Stomach smooth muscle (tissue), 2 donors: Measurements from ENCODE around the gene PODXL2.
"Not testable (repeated sequence)": the region's sequence is repeated elsewhere in the genome, so short reads cannot be mapped to it uniquely, and the experiment has no call there.

Source experiments
- H3K27ac ChIP-seq: one replicate; pipeline ENCODE4 v1.7.0; 2013; ENCODE audit warnings: mild to moderate bottlenecking, low read length, inconsistent platforms
- H3K27me3 ChIP-seq, 2 donors: one replicate each; pipeline ENCODE4 v1.7.0; 2013; ENCODE audit warnings: low read length in 2 of 2; ENCODE audit not compliant: insufficient read depth in 2 of 2, control insufficient read depth in 1 of 2
- H3K36me3 ChIP-seq, 2 donors: one replicate each; pipeline ENCODE4 v1.7.0; 2013; ENCODE audit warnings: low read length in 2 of 2; ENCODE audit not compliant: control insufficient read depth in 2 of 2, insufficient read depth in 2 of 2
- H3K4me1 ChIP-seq: one replicate; pipeline ENCODE4 v1.7.0; 2013; ENCODE audit warnings: low read length; ENCODE audit not compliant: control insufficient read depth, insufficient read depth
- H3K4me3 ChIP-seq, 2 donors: one replicate each; pipeline ENCODE4 v1.7.0; 2013; ENCODE audit warnings: low read length in 2 of 2
- H3K9ac ChIP-seq, 2 donors: one replicate each; pipeline ENCODE4 v1.7.0; 2013; ENCODE audit warnings: low read length in 2 of 2, mild to moderate bottlenecking in 1 of 2
- H3K9me3 ChIP-seq, 2 donors: one replicate each; pipeline ENCODE4 v1.7.0; 2013; ENCODE audit warnings: low read length in 2 of 2; ENCODE audit not compliant: control insufficient read depth in 2 of 2
- donor health status: healthy.
- donor health status: Pancreatic carcinoma.

PODXL2 gene

GRCh38 chr3:127676921-127677351 lies 48.0 kb downstream of the PODXL2 start:
- Histone ChIP-seq H3K27ac (no peak overlapping the region), H3K36me3 (peaks cover 17 to 19% of the 10 kb centered on the region in 2 donors), H3K4me1 (peaks cover 25% of the 10 kb centered on the region), H3K9ac (no peak overlapping the region), H3K27me3 (no peaks in the 10 kb centered on the region), H3K9me3 (no peaks in the 10 kb centered on the region), H3K4me3 (no peak overlapping the region)

- no peak overlapping the region for H3K4me3 ChIP-seq
- H3K9me3 ChIP-seq: no peaks in the 10 kb centered on the region
- H3K4me1 ChIP-seq: peaks cover 20% of the 10 kb centered on the region
- H3K36me3 ChIP-seq: peaks cover 17 to 19% of the 10 kb centered on the region in 2 donors
- H3K9ac ChIP-seq: no peak overlapping the region
- H3K27me3 ChIP-seq: no peaks in the 10 kb centered on the region
- H3K27ac ChIP-seq: no peak overlapping the region
Observed at GRCh38 chr3:127677541-127678314, 48.7 kb downstream of the PODXL2 start.

DNA sequence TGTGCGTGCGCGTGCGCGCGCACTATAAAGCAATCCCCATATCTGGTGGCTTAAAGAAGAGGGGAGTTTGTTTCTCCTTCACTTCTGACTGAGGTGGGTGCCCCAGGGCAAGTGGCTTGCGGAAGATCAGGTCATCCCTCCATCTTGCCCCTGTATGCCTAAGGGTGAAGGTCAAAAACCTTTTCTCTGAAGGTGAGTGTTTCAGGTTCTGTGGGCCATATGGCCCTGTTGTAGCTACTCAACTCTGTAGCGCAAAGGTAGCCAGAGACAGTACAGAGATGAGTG lies 49.3 kb downstream of the PODXL2 start:
- H3K27ac ChIP-seq: no peak overlapping the region
- no peaks in the 10 kb centered on the region for H3K9me3 ChIP-seq
- peaks cover 17 to 19% of the 10 kb centered on the region in 2 donors for H3K36me3 ChIP-seq
- H3K9ac ChIP-seq: no peak overlapping the region
- H3K4me1 ChIP-seq: peaks cover 18% of the 10 kb centered on the region
- H3K27me3 ChIP-seq: no peaks in the 10 kb centered on the region
- no peak overlapping the region for H3K4me3 ChIP-seq

GRCh38 chr3:127678611-127679533 lies 49.9 kb downstream of the PODXL2 start:
- no peaks in the 10 kb centered on the region for H3K27me3 ChIP-seq
- peaks cover 17 to 19% of the 10 kb centered on the region in 2 donors for H3K36me3 ChIP-seq
- H3K27ac ChIP-seq: no peak overlapping the region
- H3K4me3 ChIP-seq: no peak overlapping the region
- no peak overlapping the region for H3K9ac ChIP-seq
- H3K4me1 ChIP-seq: peaks cover 13% of the 10 kb centered on the region
- no peaks in the 10 kb centered on the region for H3K9me3 ChIP-seq

DNA sequence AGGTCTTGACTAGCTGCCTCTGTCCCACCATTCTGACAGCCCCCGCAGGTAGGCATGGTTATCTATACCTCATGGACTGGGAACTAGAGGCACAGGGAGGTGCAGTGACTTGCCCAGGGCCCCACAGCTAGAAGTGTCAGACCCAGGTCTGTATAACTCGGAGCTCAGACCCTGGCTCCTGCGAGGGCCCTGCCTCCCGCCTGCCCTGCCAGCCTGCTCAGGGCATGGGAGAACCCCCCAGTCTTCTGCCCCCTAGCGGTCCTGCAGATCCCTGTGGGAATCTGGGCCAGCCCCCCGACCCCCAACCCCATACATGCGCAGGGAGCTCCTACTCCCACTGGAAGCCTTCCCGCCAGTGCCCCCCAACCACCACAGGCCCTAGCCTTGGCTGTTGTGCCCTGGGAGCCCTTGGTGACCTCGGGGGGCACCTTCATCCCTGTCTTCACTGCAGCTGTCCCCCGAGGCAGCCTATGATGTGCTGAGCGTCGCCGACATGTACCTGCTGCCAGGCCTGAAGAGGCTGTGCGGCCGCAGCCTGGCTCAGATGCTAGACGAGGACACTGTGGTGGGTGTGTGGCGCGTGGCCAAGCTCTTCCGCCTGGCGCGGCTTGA lies 50.7 kb downstream of the PODXL2 start:
- Histone ChIP-seq H3K4me1 (peaks cover 7% of the 10 kb centered on the region), H3K27ac (no peak overlapping the region), H3K36me3 (peaks cover 17 to 19% of the 10 kb centered on the region in 2 donors), H3K4me3 (no peak overlapping the region), H3K9ac (no peak overlapping the region), H3K27me3 (no peaks in the 10 kb centered on the region), H3K9me3 (no peaks in the 10 kb centered on the region)

GRCh38 chr3:127680146-127680661 lies 51.2 kb downstream of the PODXL2 start:
- H3K27me3 ChIP-seq: no peaks in the 10 kb centered on the region
- H3K36me3 ChIP-seq: peaks cover 17% of the 10 kb centered on the region in 2 donors
- no peak overlapping the region for H3K4me3 ChIP-seq
- H3K27ac ChIP-seq: no peak overlapping the region
- no peak overlapping the region for H3K9ac ChIP-seq
- no peaks in the 10 kb centered on the region for H3K9me3 ChIP-seq
- H3K4me1 ChIP-seq: peaks cover 2% of the 10 kb centered on the region

DNA sequence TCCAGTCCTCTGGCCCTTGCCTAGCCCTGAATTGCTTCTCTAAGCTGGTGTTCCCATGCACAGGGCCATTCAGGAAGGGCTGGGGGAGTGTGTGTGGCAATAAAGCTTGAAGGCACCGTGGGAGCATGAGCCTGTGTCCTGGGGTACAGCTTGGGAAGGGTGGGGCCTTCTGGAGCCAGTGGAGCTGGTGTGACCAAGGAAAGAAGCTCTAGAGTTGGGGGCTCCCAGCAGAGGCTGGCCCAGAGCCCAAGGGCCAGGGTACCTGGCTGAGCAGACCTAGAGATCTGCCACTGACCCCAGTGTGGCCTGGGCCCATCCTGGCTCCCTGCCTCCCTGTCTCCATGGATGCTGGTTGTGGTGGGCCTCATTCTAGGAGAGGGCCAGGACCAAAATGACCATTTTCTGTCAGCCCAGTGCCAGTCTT lies 51.8 kb downstream of the PODXL2 start:
- Histone ChIP-seq H3K9me3 (no peaks in the 10 kb centered on the region), H3K4me3 (no peak overlapping the region), H3K27me3 (no peaks in the 10 kb centered on the region), H3K36me3 (peaks cover 17% of the 10 kb centered on the region in 2 donors), H3K27ac (peak overlapping the region; percentile 11), H3K4me1 (peaks cover 2% of the 10 kb centered on the region), H3K9ac (no peak overlapping the region)

DNA sequence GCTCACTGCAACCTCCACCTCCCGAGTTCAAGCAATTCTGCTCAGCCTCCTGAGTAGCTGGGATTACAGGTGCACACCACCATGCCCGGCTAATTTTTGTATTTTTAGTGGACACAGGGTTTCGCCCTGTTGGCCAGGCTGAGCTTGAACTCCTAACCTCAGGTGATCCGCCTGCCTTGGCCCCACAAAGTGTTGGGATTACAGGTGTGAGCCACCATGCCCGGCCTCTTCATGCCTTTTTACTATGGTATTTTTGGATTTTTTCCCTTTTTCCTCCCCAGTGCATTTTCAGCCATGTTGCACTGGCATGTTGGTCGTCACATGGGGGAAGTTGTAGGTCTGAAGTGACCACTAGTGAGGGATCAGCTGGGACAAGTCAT lies 53.2 kb downstream of the PODXL2 start:
- not testable (repeated sequence) for H3K9ac ChIP-seq, H3K9me3 ChIP-seq

DNA sequence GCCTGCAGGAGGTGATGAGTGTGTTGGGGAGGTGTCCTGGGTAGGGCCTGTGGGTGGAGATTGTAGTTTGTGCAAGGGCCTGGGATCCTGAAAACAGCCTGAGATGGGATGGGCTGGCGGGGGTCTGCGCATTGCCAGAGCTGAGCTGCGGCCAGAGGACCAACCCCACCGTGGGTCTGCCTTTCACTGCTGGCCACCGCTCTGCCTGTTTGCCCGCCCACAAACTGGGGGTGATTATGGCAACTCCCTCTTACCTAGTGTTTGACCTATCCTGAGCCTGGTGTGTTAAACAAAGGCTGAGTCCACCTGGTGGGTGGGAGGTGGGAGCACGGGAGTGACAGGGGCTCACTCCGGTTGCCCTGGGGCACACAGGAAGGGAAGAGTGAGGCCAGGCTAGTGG lies 53.6 kb downstream of the PODXL2 start:
- Histone ChIP-seq H3K9ac (no peak overlapping the region), H3K9me3 (no peaks in the 10 kb centered on the region), H3K36me3 (peaks cover 8% of the 10 kb centered on the region in 2 donors), H3K4me1 (peaks cover 2% of the 10 kb centered on the region), H3K27me3 (no peaks in the 10 kb centered on the region), H3K27ac (no peak overlapping the region), H3K4me3 (no peak overlapping the region)

More for the DNA sequence above, 53.2 kb downstream of the PODXL2 start:
- not testable (repeated sequence) for H3K4me1 ChIP-seq, H3K27me3 ChIP-seq, H3K27ac ChIP-seq, H3K4me3 ChIP-seq, H3K36me3 ChIP-seq

DNA sequence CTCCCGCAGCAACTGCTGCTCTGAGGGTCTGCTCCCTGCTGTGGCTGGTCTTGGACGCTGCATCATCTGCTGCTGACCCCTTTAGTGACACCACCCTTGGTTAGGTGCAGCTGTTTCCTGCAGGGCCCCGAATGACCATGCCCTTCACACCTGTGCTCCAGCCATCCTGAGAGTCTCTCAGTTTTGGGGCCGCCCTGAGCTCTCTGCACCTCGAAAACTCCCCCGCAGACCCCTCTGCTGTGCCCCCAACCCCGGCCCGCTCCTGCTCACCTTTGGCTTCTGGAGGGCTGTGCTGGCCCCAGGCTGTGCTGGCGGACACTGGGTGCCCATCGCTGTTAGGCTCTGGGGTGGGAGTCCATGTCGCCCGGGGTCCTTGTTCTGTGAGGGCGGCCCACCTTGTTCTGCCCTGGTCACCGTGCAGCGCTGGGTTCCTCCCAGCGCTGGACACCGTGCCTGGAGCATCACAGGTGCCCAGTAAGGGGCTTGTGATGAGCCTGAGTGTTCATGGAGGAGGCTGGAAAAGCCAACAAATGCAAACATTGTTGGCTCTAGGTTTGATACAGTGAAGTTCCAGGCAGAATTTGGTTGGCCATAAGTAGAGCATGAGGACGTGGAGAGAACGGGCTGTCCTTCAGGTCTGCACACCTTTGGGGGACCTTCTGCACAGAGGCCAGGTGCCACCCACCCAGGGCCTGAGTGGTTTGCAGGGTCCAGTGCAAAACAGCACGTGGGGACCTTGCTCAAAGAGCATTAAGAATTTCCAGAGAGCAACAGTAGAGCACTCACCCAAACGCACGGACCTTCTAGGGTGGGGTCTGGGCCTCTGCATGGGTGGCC lies 56.1 kb downstream of the PODXL2 start:
- Histone ChIP-seq H3K9me3 (no peaks in the 10 kb centered on the region), H3K36me3 (no peaks in the 10 kb centered on the region), H3K9ac (no peak overlapping the region), H3K4me1 (peaks cover 25% of the 10 kb centered on the region), H3K4me3 (no peak overlapping the region), H3K27ac (no peak overlapping the region), H3K27me3 (no peaks in the 10 kb centered on the region)
